Measurements from ENCODE around the gene GDA. TPM values are rescaled to one million over a fixed set of nuclear protein-coding genes. Genes with fewer than 3 reads are reported as not detected.
A peak's percentile ranks its signal among the peaks of the same experiment; 100 is the strongest.

Gene GDA
- total RNA-seq, 1 experiment from 2014 or later: 49.4 TPM

- intact Hi-C loops (cut with micrococcal nuclease): no loop called here
- POLR2A ChIA-PET: no interaction called here
- Histone ChIP-seq H2AFZ (ENCODE audit: low read depth, low read length, poor library complexity, severe bottlenecking) (no peak overlapping the region), H3K4me3 (replicated peaks in 1 of 2; ENCODE audit: low read depth in 1 of 2, low read length in 2 of 2) (peak overlapping the region in 1 of 2 experiments; percentile 25; a peak in 2 of 4 replicates), H3K4me2 (ENCODE audit: low read length) (peak overlapping the region; percentile 65), H3K9ac (ENCODE audit: low read length) (peak overlapping the region; percentile 30; the same call in 1 of the 2 replicates), H3K79me2 (ENCODE audit: insufficient read depth, low read length) (no peaks in the 10 kb centered on the region), H3K27me3 (ENCODE audit: insufficient read depth, low read length) (no peaks in the 10 kb centered on the region), H4K20me1 (ENCODE audit: insufficient read depth) (no peaks in the 10 kb centered on the region), H3K9me3 (ENCODE audit: control insufficient read depth in 1 of 2, insufficient read depth in 1 of 2, low read depth in 1 of 2, low read length in 2 of 2) (no peaks in the 10 kb centered on the region), H3K9me2 (ENCODE audit: insufficient read depth) (no peaks in the 10 kb centered on the region), H3K4me1 (ENCODE audit: control insufficient read depth in 1 of 2, insufficient read depth in 2 of 2, low read length in 2 of 2) (peaks cover 34 to 65% of the 10 kb centered on the region in 2 experiments), H3K36me3 (ENCODE audit: control insufficient read depth in 1 of 2, insufficient read depth in 2 of 2, low read length in 2 of 2) (no peaks in the 10 kb centered on the region), H3K27ac (ENCODE audit: low read depth, low read length) (peak overlapping the region; percentile 48; the same call in 1 of the 2 replicates)
- DNase-seq (ENCODE audit: low read depth, low spot score): no peak
- RAD21 ChIA-PET (ENCODE audit: low non-redundant PET in 1 of 2, low total read pairs in 2 of 2, uncharacterized antibody in 2 of 2, unreplicated experiment in 2 of 2): no interaction called here
- BruUV-seq (replicated peaks): no TSS peak
- peak; percentile 68 for ATAC-seq
- TF ChIP-seq EGR1 (IDR thresholded peaks at IDR 0.05; ENCODE audit: low read depth) (no peak), MAX (IDR thresholded peaks at IDR 0.05) (peak; percentile 33; the same call in 1 of the 2 replicates), SP1 (IDR thresholded peaks at IDR 0.05; ENCODE audit: low read depth) (peak; percentile 67), FOSL1 (IDR thresholded peaks at IDR 0.05; ENCODE audit: low read depth) (peak; percentile 72), ZNF274 (IDR thresholded peaks at IDR 0.05; ENCODE audit: low read depth, low read length) (no peak), JUND (IDR thresholded peaks at IDR 0.05) (peak; percentile 72), SIN3A (IDR thresholded peaks at IDR 0.05; ENCODE audit: low read depth) (peak; percentile 37; the same call in 1 of the 2 replicates)
- CTCF ChIA-PET: no interaction called here
Observed at GRCh38 chr9:72140586-72140985, 8.7 kb upstream of the GDA start.

- intact Hi-C loops (cut with micrococcal nuclease): no loop called here
- ChIA-PET CTCF (no interaction called here), RAD21 (ENCODE audit: low non-redundant PET in 1 of 2, low total read pairs in 2 of 2, uncharacterized antibody in 2 of 2, unreplicated experiment in 2 of 2) (no interaction called here), POLR2A (no interaction called here)
- H3K9ac ChIP-seq (ENCODE audit: low read length): no peak overlapping the region
- no peak for ATAC-seq
- H3K27me3 ChIP-seq (ENCODE audit: insufficient read depth, low read length): no peaks in the 10 kb centered on the region
- peaks cover 41 to 74% of the 10 kb centered on the region in 2 experiments for H3K4me1 ChIP-seq (ENCODE audit: control insufficient read depth in 1 of 2, insufficient read depth in 2 of 2, low read length in 2 of 2)
- no peaks in the 10 kb centered on the region for H3K9me2 ChIP-seq (ENCODE audit: insufficient read depth)
- peak overlapping the region; percentile 65; the same call in 1 of the 2 replicates for H3K4me2 ChIP-seq (ENCODE audit: low read length)
- H3K79me2 ChIP-seq (ENCODE audit: insufficient read depth, low read length): no peaks in the 10 kb centered on the region
- no peak for DNase-seq (ENCODE audit: low read depth, low spot score)
- BruUV-seq (replicated peaks): no TSS peak
- no peaks in the 10 kb centered on the region for H4K20me1 ChIP-seq (ENCODE audit: insufficient read depth)
- no peaks in the 10 kb centered on the region for H3K9me3 ChIP-seq (ENCODE audit: control insufficient read depth in 1 of 2, insufficient read depth in 1 of 2, low read depth in 1 of 2, low read length in 2 of 2)
- no peak overlapping the region for H3K27ac ChIP-seq (ENCODE audit: low read depth, low read length)
- no peak overlapping the region for H3K4me3 ChIP-seq (replicated peaks in 1 of 2; ENCODE audit: low read depth in 1 of 2, low read length in 2 of 2)
- H2AFZ ChIP-seq (ENCODE audit: low read depth, low read length, poor library complexity, severe bottlenecking): peak overlapping the region; percentile 14
- no peaks in the 10 kb centered on the region for H3K36me3 ChIP-seq (ENCODE audit: control insufficient read depth in 1 of 2, insufficient read depth in 2 of 2, low read length in 2 of 2)
- TF ChIP-seq REST (IDR thresholded peaks at IDR 0.05; ENCODE audit: low read depth): no peak
- TF ChIP-seq ELF1 (IDR thresholded peaks at IDR 0.05; ENCODE audit: borderline replicate concordance, low read depth): no peak
- TF ChIP-seq TCF7L2 (IDR thresholded peaks at IDR 0.05; ENCODE audit: borderline replicate concordance, extremely low read depth, insufficient read depth, insufficient read length): no peak
- no peak for TF ChIP-seq EZH2phosphoT487 (IDR thresholded peaks at IDR 0.05; ENCODE audit: borderline replicate concordance)
- TF ChIP-seq ATF3 (IDR thresholded peaks at IDR 0.05): no peak
- TF ChIP-seq ZNF274 (IDR thresholded peaks at IDR 0.05; ENCODE audit: low read depth, low read length): no peak
- TF ChIP-seq JUND (IDR thresholded peaks at IDR 0.05): no peak
- no peak for TF ChIP-seq ZFX (IDR thresholded peaks at IDR 0.05)
- TF ChIP-seq YY1 (IDR thresholded peaks at IDR 0.05; ENCODE audit: extremely low read depth, insufficient replicate concordance, low read depth, low read length): no peak
- no peak for TF ChIP-seq CBX3 (IDR thresholded peaks at IDR 0.05; ENCODE audit: low read depth)
- no peak for TF ChIP-seq CEBPB (IDR thresholded peaks at IDR 0.05; ENCODE audit: low read depth)
- TF ChIP-seq POLR2A (IDR thresholded peaks at IDR 0.05; ENCODE audit: borderline replicate concordance, extremely low read depth, insufficient read depth, insufficient read length): no peak
- TF ChIP-seq POLR2AphosphoS5 (IDR thresholded peaks at IDR 0.05; ENCODE audit: low read depth, low read length): no peak
- TF ChIP-seq SRF (IDR thresholded peaks at IDR 0.05; ENCODE audit: low read depth): no peak
Observed at GRCh38 chr9:72141484-72141883, 7.8 kb upstream of the GDA start.
